SU-DHL-6 (cell line): ENCODE results near the gene DIP2C.

Experiments
- EZH2phosphoT487 ChIP-seq: fragments of 200-600 bp; sonication (generic), shearing (Covaris generic); conservative IDR thresholded peaks from 2 replicates; pipeline ENCODE4 v1.6.1; 2018; ENCODE audit warnings: mild to moderate bottlenecking, antibody characterized with exemption, low read length, moderate library complexity, mixed read lengths
- TF ChIP-seq, protein P1 (sequence below): fragments of 200-600 bp; sonication (generic); IDR thresholded peaks from one replicate; pipeline ENCODE4 v1.5.1; 2017; ENCODE audit warnings: antibody characterized with exemption, mild to moderate bottlenecking, low read length, moderate library complexity; ENCODE audit not compliant: insufficient read depth, poor library complexity, severe bottlenecking

DNA sequence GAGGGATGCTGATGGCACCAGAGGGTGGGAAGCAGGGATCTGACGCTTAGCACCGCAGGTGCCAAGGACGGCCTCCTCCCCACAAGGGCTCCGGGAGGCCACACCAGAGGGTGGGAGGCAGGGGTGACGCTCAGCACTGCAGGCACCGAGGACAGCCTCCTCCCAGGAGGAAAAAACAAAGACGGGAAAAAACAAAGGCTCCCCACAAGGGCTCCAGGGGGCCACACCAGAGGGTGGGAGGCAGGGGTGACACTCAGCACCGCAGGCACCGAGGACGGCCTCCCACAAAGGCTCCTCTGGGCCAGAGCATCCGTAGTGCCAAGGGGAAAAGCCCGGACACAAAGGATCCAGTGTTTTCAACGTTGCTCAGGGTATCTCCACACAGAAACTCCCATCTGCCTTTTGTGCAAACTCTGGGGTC lies 25.6 kb downstream of the DIP2C start:
- TF ChIP-seq, protein P1, sequence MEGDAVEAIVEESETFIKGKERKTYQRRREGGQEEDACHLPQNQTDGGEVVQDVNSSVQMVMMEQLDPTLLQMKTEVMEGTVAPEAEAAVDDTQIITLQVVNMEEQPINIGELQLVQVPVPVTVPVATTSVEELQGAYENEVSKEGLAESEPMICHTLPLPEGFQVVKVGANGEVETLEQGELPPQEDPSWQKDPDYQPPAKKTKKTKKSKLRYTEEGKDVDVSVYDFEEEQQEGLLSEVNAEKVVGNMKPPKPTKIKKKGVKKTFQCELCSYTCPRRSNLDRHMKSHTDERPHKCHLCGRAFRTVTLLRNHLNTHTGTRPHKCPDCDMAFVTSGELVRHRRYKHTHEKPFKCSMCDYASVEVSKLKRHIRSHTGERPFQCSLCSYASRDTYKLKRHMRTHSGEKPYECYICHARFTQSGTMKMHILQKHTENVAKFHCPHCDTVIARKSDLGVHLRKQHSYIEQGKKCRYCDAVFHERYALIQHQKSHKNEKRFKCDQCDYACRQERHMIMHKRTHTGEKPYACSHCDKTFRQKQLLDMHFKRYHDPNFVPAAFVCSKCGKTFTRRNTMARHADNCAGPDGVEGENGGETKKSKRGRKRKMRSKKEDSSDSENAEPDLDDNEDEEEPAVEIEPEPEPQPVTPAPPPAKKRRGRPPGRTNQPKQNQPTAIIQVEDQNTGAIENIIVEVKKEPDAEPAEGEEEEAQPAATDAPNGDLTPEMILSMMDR = no peak
- TF ChIP-seq EZH2phosphoT487 = no peak
